Colonic mucosa (tissue), 4 donors: ENCODE measurements around the gene PACSIN3. TPM values are rescaled to one million over a fixed set of nuclear protein-coding genes. Genes with fewer than 3 reads are reported as not detected.

ENCODE experiments used
- DNase-seq: peaks from one replicate; pipeline ENCODE4 v3.0.0-alpha.2; 2020
- H3K27ac ChIP-seq: fragments of 200-600 bp; one replicate; pipeline ENCODE4 v1.8.0; 2021
- H3K27me3 ChIP-seq: fragments of 200-600 bp; one replicate; pipeline ENCODE4 v1.8.0; 2021
- H3K36me3 ChIP-seq: fragments of 200-600 bp; one replicate; pipeline ENCODE4 v1.8.0; 2021
- H3K4me1 ChIP-seq: fragments of 200-600 bp; one replicate; pipeline ENCODE4 v1.8.0; 2021; ENCODE audit warnings: mild to moderate bottlenecking
- H3K4me3 ChIP-seq: fragments of 200-600 bp; one replicate; pipeline ENCODE4 v1.8.0; 2021
- H3K9ac ChIP-seq, 2 donors: one replicate each; pipeline ENCODE4 v1.7.0; 2013; ENCODE audit warnings: control low read depth in 2 of 2, low read depth in 2 of 2, low read length in 2 of 2
- H3K9me3 ChIP-seq: fragments of 200-600 bp; one replicate; pipeline ENCODE4 v1.8.0; 2021
- intact Hi-C: fragments of 100-400 bp; cut with DNase I; formaldehyde crosslinking; loops from one replicate; pipeline ENCODE4 v1.14.1; 2022
- total RNA-seq, 2 donors: library from RNA; stranded (reverse); fragmentation: NEBNext Ultra II Directional in 1 of 2; extraction: Animal tissue kit (Norgen Biotek cat#: 25700) in 1 of 2; gene quantifications; one replicate each; pipeline ENCODE4 v1.2.1, GENCODE V29; 2021
- TF ChIP-seq, protein P1 (sequence below): fragments of 200-600 bp; IDR thresholded peaks from one replicate; pipeline ENCODE4 v1.8.0; 2022; ENCODE audit warnings: antibody characterized with exemption, mild to moderate bottlenecking
- donor health status: healthy.
- donor health status: DM: no; HTN: no; CAD: no.
- donor health status: DM: no; HTN: no; CAD: no.

PACSIN3 gene
- total RNA-seq, 2 donors from 2014 or later = 3.2 to 11.2 TPM

DNA sequence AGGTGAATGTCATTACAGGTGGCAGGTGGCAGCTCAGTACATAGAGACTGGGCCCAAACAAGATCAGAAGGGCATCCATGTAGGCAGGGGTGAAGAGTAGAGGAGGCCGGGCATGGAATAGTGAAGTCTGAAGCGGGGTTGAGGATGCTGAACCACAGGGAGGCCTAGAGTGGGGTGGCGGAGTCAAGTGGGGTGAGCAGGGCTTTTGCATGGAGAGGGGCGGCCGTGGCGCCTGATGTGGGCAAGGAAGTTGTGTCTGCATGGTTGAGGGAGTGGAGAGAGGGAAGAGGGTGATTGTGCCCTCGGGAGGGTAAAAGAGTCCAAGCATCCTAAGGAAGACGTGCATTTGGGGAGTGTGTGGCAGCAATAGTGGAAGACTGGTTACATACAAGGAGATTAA is 42.9 kb upstream of the PACSIN3 start:
- H3K9me3 ChIP-seq = no peaks in the 10 kb centered on the region
- H3K4me1 ChIP-seq = no peaks in the 10 kb centered on the region
- intact Hi-C loops = no loop called here
- DNase-seq = no peak
- H3K4me3 ChIP-seq = no peak overlapping the region
- TF ChIP-seq, protein P1, sequence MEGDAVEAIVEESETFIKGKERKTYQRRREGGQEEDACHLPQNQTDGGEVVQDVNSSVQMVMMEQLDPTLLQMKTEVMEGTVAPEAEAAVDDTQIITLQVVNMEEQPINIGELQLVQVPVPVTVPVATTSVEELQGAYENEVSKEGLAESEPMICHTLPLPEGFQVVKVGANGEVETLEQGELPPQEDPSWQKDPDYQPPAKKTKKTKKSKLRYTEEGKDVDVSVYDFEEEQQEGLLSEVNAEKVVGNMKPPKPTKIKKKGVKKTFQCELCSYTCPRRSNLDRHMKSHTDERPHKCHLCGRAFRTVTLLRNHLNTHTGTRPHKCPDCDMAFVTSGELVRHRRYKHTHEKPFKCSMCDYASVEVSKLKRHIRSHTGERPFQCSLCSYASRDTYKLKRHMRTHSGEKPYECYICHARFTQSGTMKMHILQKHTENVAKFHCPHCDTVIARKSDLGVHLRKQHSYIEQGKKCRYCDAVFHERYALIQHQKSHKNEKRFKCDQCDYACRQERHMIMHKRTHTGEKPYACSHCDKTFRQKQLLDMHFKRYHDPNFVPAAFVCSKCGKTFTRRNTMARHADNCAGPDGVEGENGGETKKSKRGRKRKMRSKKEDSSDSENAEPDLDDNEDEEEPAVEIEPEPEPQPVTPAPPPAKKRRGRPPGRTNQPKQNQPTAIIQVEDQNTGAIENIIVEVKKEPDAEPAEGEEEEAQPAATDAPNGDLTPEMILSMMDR = no peak
- H3K27me3 ChIP-seq = no peaks in the 10 kb centered on the region
- no peak overlapping the region for H3K27ac ChIP-seq
- no peak overlapping the region for H3K9ac ChIP-seq
- no peaks in the 10 kb centered on the region for H3K36me3 ChIP-seq

GRCh38 chr11:47225552-47226400 is 39.5 kb upstream of the PACSIN3 start:
- H3K36me3 ChIP-seq = no peaks in the 10 kb centered on the region
- DNase-seq = no peak
- H3K9ac ChIP-seq = no peak overlapping the region
- H3K9me3 ChIP-seq = no peaks in the 10 kb centered on the region
- no peaks in the 10 kb centered on the region for H3K27me3 ChIP-seq
- H3K4me3 ChIP-seq = no peak overlapping the region
- intact Hi-C loops = no loop called here
- no peak overlapping the region for H3K27ac ChIP-seq
- TF ChIP-seq, protein P1 = no peak
- H3K4me1 ChIP-seq = no peaks in the 10 kb centered on the region

DNA sequence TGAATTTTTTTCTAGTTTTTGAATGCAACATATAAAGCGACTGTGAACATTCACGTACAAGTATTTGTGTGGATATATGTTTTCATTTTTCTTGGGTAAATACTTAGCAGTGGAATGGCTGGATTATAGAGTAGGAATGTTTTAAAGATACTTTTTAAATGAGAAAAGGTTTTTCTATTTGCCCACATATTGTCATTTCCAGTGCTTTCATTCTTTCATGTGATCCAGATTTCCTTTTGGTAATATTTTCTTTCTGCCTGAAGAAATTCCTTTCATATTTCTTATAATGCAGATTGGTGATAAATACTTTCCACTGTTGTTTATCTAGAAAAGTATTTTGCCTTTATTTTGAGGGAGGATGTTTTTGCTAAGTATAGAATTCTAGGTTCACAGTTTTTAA is 36.5 kb upstream of the PACSIN3 start:
- no peak for DNase-seq
- Histone ChIP-seq H3K27ac (no peak overlapping the region), H3K36me3 (no peaks in the 10 kb centered on the region), H3K27me3 (no peaks in the 10 kb centered on the region), H3K9ac (no peak overlapping the region), H3K4me3 (no peak overlapping the region), H3K9me3 (no peaks in the 10 kb centered on the region), H3K4me1 (no peaks in the 10 kb centered on the region)
- TF ChIP-seq, protein P1 = no peak
- intact Hi-C loops = no loop called here

GRCh38 chr11:47220401-47220821 is 34.2 kb upstream of the PACSIN3 start:
- no peak overlapping the region for H3K4me3 ChIP-seq
- intact Hi-C loops = no loop called here

GRCh38 chr11:47216121-47216798 is 30.0 kb upstream of the PACSIN3 start:
- Histone ChIP-seq H3K4me1 (peaks cover 8% of the 10 kb centered on the region), H3K27ac (peak overlapping the region; percentile 99), H3K4me3 (peak overlapping the region; percentile 69), H3K27me3 (no peaks in the 10 kb centered on the region), H3K9me3 (no peaks in the 10 kb centered on the region), H3K9ac (peak overlapping the region in 1 of 2 donors; percentile 98), H3K36me3 (no peaks in the 10 kb centered on the region)
- TF ChIP-seq, protein P1 = no peak
- intact Hi-C loops = no loop called here
- DNase-seq = peak; percentile 82

More at GRCh38 chr11:47220401-47220821, 34.2 kb upstream of the PACSIN3 start:
- Histone ChIP-seq H3K27ac (no peak overlapping the region), H3K4me1 (peaks cover 7% of the 10 kb centered on the region), H3K9ac (no peak overlapping the region), H3K36me3 (no peaks in the 10 kb centered on the region), H3K9me3 (no peaks in the 10 kb centered on the region), H3K27me3 (no peaks in the 10 kb centered on the region)
- TF ChIP-seq, protein P1 = no peak
- no peak for DNase-seq
